ENCODE results near the gene FCGR3A.
"Not testable (repeated sequence)": the region's sequence is repeated elsewhere in the genome, so short reads cannot be mapped to it uniquely, and the experiment has no call there.

FCGR3A gene

GRCh38 chr1:161556990-161557389, 7.4 kb upstream of the FCGR3A start:
- DNase-seq (ENCODE audit: low read depth): not testable (repeated sequence)

GRCh38 chr1:161556143-161556542, 6.5 kb upstream of the FCGR3A start:
- DNase-seq (ENCODE audit: low read depth): not testable (repeated sequence)

- not testable (repeated sequence) for DNase-seq (ENCODE audit: low read depth)
Observed at GRCh38 chr1:161554815-161555417, 5.3 kb upstream of the FCGR3A start.

GRCh38 chr1:161554340-161554739, 4.7 kb upstream of the FCGR3A start:
- DNase-seq (ENCODE audit: low read depth): not testable (repeated sequence)

GRCh38 chr1:161553631-161554030, 4.0 kb upstream of the FCGR3A start:
- not testable (repeated sequence) for DNase-seq (ENCODE audit: low read depth)

GRCh38 chr1:161550942-161551341, 1.3 kb upstream of the FCGR3A start:
- not testable (repeated sequence) for DNase-seq (ENCODE audit: low read depth)

- not testable (repeated sequence) for DNase-seq (ENCODE audit: low read depth)
Observed at GRCh38 chr1:161548749-161549406, 740 bp downstream of the FCGR3A start.

- not testable (repeated sequence) for DNase-seq (ENCODE audit: low read depth)
Observed at GRCh38 chr1:161547995-161548741, 1.4 kb downstream of the FCGR3A start.

GRCh38 chr1:161545005-161545731, 4.5 kb downstream of the FCGR3A start:
- not testable (repeated sequence) for DNase-seq (ENCODE audit: low read depth)

- DNase-seq (ENCODE audit: low read depth): not testable (repeated sequence)
Observed at GRCh38 chr1:161543125-161543524, 6.5 kb downstream of the FCGR3A start.

- not testable (repeated sequence) for DNase-seq (ENCODE audit: low read depth)
Observed at GRCh38 chr1:161542091-161542559, 7.5 kb downstream of the FCGR3A start.

GRCh38 chr1:161540570-161540960, 9.1 kb downstream of the FCGR3A start:
- not testable (repeated sequence) for DNase-seq (ENCODE audit: low read depth)

GRCh38 chr1:161539731-161540569, 9.7 kb downstream of the FCGR3A start:
- DNase-seq (ENCODE audit: low read depth): peak; percentile 97

GRCh38 chr1:161538925-161539479, 10.6 kb downstream of the FCGR3A start:
- not testable (repeated sequence) for DNase-seq (ENCODE audit: low read depth)

GRCh38 chr1:161537068-161537669, 12.4 kb downstream of the FCGR3A start:
- DNase-seq (ENCODE audit: low read depth): not testable (repeated sequence)

- DNase-seq (ENCODE audit: low read depth): not testable (repeated sequence)
Observed at GRCh38 chr1:161532644-161533567, 16.7 kb downstream of the FCGR3A start.

- DNase-seq (ENCODE audit: low read depth): no peak
Observed at GRCh38 chr1:161531986-161532643, 17.5 kb downstream of the FCGR3A start.
